T-cell (primary cell): Measurements from ENCODE around the gene MSH4. TPM values are rescaled to one million over a fixed set of nuclear protein-coding genes. Genes with fewer than 3 reads are reported as not detected.

Source experiments
- ATAC-seq, 4 experiments: fragments of 200-7000 bp in 3 of 4; fragments of 150-1000 bp in 1 of 4; cut with Tn5 transposase; replicated peaks in 1 of 4; 1 replicate in 3 of 4; 2 replicates in 1 of 4; pipeline ENCODE4 v1.10.0; 2021; ENCODE audit warnings: moderate library complexity in 3 of 4, mild to moderate bottlenecking in 2 of 4, moderate number of reproducible peaks in 1 of 4
- CTCF ChIA-PET, 2 donors: fragments of 300-600 bp; sonication (Branson Sonifier 250); formaldehyde crosslinking; loops; one replicate each; lab custom pipeline; 2022; ENCODE audit warnings: antibody characterized with exemption in 2 of 2; lab: Charles Lee
- POLR2A ChIA-PET, 2 donors: fragments of 300-600 bp; sonication (Branson Sonifier 250); formaldehyde crosslinking; loops; one replicate each; lab custom pipeline; 2022; ENCODE audit warnings: antibody characterized with exemption in 2 of 2; lab: Charles Lee
- DNase-seq, 35 experiments: peaks; one replicate each; pipeline versions ENCODE4 v3.0.0 to v3.0.0-alpha.2; 2013 to 2023
- H3K27ac ChIP-seq: one replicate; pipeline ENCODE4 v1.5.1; 2013; ENCODE audit warnings: low read length
- H3K27me3 ChIP-seq, 2 experiments: replicated peaks in 1 of 2; 1 replicate in 1 of 2; 2 replicates in 1 of 2; pipeline versions ENCODE4 v1.6.1 to v1.7.0; 2013; ENCODE audit warnings: low read length in 1 of 2, mixed read lengths in 1 of 2; ENCODE audit not compliant: control insufficient read depth in 2 of 2, insufficient read depth in 2 of 2; ENCODE audit errors: extremely low read depth in 1 of 2
- H3K36me3 ChIP-seq, 2 donors: 1 replicate in 1 of 2; 2 replicates in 1 of 2; pipeline versions ENCODE4 v1.6.1 to v1.7.0; 2013; ENCODE audit warnings: low read length in 1 of 2; ENCODE audit not compliant: control insufficient read depth in 2 of 2, insufficient read depth in 1 of 2; ENCODE audit errors: extremely low read depth in 1 of 2
- H3K4me1 ChIP-seq, 2 experiments: 1 replicate in 1 of 2; 2 replicates in 1 of 2; pipeline versions ENCODE4 v1.6.1 to v1.7.0; 2013; ENCODE audit warnings: low read length in 2 of 2, mixed read lengths in 1 of 2; ENCODE audit not compliant: insufficient read depth in 2 of 2, control insufficient read depth in 1 of 2; ENCODE audit errors: extremely low read depth in 1 of 2
- H3K4me3 ChIP-seq, 2 donors: 1 replicate in 1 of 2; 2 replicates in 1 of 2; pipeline versions ENCODE4 v1.5.1 to v1.7.0; 2013; ENCODE audit warnings: mild to moderate bottlenecking in 2 of 2, low read length in 1 of 2, moderate library complexity in 1 of 2; ENCODE audit not compliant: control insufficient read depth in 1 of 2; ENCODE audit errors: extremely low read depth in 1 of 2
- H3K9me3 ChIP-seq: 2 replicates; pipeline ENCODE4 v1.7.0; 2013
- H3K27ac Mint-ChIP-seq, 2 donors: one replicate each; pipeline ENCODE4 v1.8.0; 2020 to 2021; ENCODE audit warnings: mild to moderate bottlenecking in 2 of 2, mixed read lengths in 2 of 2
- H3K27me3 Mint-ChIP-seq, 2 donors: one replicate each; pipeline ENCODE4 v1.8.0; 2021 to 2022; ENCODE audit warnings: mixed read lengths in 2 of 2
- H3K36me3 Mint-ChIP-seq: one replicate; pipeline ENCODE4 v1.8.0; 2021; ENCODE audit warnings: mixed read lengths
- H3K4me1 Mint-ChIP-seq, 3 donors: one replicate each; pipeline ENCODE4 v1.8.0; 2020 to 2022; ENCODE audit warnings: mixed read lengths in 3 of 3, mild to moderate bottlenecking in 1 of 3
- H3K4me3 Mint-ChIP-seq, 3 donors: one replicate each; pipeline ENCODE4 v1.8.0; 2020 to 2022; ENCODE audit warnings: mild to moderate bottlenecking in 3 of 3, mixed read lengths in 3 of 3, moderate library complexity in 3 of 3
- H3K9me3 Mint-ChIP-seq, 3 donors: one replicate each; pipeline ENCODE4 v1.8.0; 2020 to 2022; ENCODE audit warnings: mixed read lengths in 3 of 3
- WGBS: methylation state at CpG from one replicate; pipeline ENCODE4 v1.1.5; 2013; ENCODE audit warnings: missing lambda C conversion rate; ENCODE audit not compliant: insufficient coverage; 5-methylcytosine and 5-hydroxymethylcytosine counted together
- total RNA-seq, 35 experiments: library from RNA in 6 of 35; stranded (reverse) in 6 of 35; fragments of 120-200 nt in 1 of 35; gene quantifications; one replicate each; pipeline versions ENCODE4 v1.2.1 to v1.2.4 and lab custom pipeline; 2013 to 2026

The MSH4 gene
- total RNA-seq, 5 donors from 2014 or later (not counting 1 experiment from before 2014, with no cell fraction given), result 0.41 to 0.54 (median 0.43) TPM; not detected in 1

DNA sequence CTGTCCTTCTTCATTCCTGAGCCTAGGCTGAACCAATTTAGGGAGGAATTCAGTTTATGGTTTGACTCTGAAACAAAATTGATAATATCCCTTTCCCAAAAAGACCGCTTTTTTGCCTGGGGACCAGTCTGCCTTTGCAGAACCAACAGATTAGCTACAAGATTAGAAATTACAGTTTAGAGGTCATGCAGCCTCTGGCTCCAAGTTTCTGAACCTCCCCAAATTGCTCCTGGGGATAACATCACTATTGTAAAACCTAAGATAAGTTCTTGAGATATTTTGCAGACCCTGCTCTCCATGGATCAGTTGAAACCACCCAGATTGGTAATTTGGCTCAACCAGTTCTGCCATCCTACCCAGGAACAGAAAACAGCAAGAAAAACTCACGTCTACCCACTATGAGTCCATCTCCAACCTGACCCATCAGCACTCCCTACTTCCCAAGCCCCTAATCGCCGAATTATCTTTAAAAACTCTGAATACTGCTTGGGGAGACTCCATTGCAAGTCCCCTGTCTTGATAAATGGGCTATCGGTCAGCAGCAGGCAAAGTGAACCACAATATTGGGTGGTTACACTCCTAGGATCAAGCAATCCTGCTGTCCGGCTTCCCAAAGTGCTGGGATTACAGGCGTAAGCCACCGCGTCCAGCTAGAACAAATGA is 11.2 kb upstream of the MSH4 start:
- peak overlapping the region; percentile 82 for H3K27ac ChIP-seq
- H3K36me3 ChIP-seq, result peaks cover 0 to 9% of the 10 kb centered on the region in 2 donors
- H3K4me1 ChIP-seq, result peaks cover 19 to 27% of the 10 kb centered on the region in 2 experiments
- peaks cover under 1 to 6% of the 10 kb centered on the region in 2 donors for H3K27me3 Mint-ChIP-seq
- peak overlapping the region; percentile 99 for H3K27ac Mint-ChIP-seq
- peak overlapping the region; percentile 85 to 86 for H3K4me3 ChIP-seq
- CTCF ChIA-PET, result no interaction called here
- peak overlapping the region; percentile 99 for H3K4me3 Mint-ChIP-seq
- H3K9me3 ChIP-seq, result no peaks in the 10 kb centered on the region
- H3K4me1 Mint-ChIP-seq, result peaks cover 42 to 53% (median 48%) of the 10 kb centered on the region in 3 donors
- ATAC-seq, result peak in 2 of 4 experiments; percentile 2 to 3
- peaks cover 24% of the 10 kb centered on the region for H3K36me3 Mint-ChIP-seq
- POLR2A ChIA-PET, result interaction anchor here (0.5 to 0.7 kb wide), 6 partner anchors 21 to 1994 kb away, joined by 3 to 7 read pairs (median 4); partner anchors contain the start of gene MIGA1 (in 1 of the 2)
- no peaks in the 10 kb centered on the region for H3K9me3 Mint-ChIP-seq
- H3K27me3 ChIP-seq, result no peaks in the 10 kb centered on the region
- WGBS, result 14% methylated on average over 5 of the region's 9 CpGs
- no peak for DNase-seq

DNA sequence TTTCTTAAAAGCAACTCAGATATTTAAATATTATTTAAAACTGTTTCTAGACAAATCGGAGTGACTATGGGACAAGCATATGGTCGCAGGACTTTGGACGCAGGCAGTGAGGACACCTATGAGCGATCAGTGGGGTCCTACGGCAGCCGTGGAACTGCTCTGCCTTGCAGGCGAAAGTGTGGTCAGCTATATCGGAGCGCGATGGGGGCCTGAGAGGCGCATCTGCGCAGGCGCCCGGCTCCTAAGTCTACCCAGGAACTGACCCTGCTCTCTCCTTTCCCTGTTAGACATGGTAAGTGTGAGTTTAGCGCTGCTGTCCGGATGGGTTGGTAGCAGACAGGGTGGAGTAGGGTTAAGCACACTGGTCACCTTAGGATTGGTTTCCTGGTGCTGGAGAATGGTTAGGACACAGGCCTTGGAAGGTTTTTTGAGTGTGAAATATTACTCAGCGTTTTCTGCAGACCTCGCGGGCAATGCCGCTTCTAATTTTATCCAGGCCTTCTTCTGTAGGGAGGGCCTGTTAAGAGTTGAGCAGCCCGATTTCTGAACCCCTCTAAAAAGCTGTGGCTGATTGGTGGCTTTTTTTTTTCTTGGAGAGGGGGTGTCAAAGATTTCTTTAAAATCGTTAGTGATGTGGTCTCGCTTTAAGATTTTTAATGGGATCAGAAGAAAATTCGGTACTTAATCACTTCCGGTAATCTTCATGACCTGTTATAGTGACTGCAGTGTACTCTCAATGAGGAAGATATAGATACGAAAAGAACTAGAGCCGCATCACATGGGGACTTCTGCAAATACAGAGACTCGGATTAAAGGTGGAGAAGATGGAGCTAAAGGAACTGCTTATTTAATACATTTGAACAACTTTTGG is 10.5 kb upstream of the MSH4 start, which contains the start of gene RABGGTB:
RABGGTB (plus strand) TSS at position 274 of the 871 bp plus-strand sequence; CDS start at position 290, 16 bp downstream.
- peaks cover 30% of the 10 kb centered on the region for H3K36me3 Mint-ChIP-seq
- peaks cover 0 to 16% of the 10 kb centered on the region in 2 donors for H3K36me3 ChIP-seq
- POLR2A ChIA-PET, result interaction anchor here (0.6 to 0.7 kb wide), 5 partner anchors 21 to 1984 kb away, joined by 3 to 7 read pairs (median 3); no protein-coding TSS in a partner anchor
- H3K27me3 Mint-ChIP-seq, result peaks cover 0 to 3% of the 10 kb centered on the region in 2 donors
- peak within 1 kb of the TSS; percentile 82 for H3K27ac ChIP-seq
- peak within 1 kb of the TSS; percentile 85 to 86 for H3K4me3 ChIP-seq
- H3K4me1 ChIP-seq, result peaks cover 25 to 27% of the 10 kb centered on the region in 2 experiments
- ATAC-seq (peak; percentile 94 to 98 (median 98)), DNase-seq (peak; percentile 87 to 97 (median 91))
- 0% methylated on average over 14 of the region's 28 CpGs for WGBS
- no peaks in the 10 kb centered on the region for H3K9me3 ChIP-seq
- no peaks in the 10 kb centered on the region for H3K27me3 ChIP-seq
- H3K4me1 Mint-ChIP-seq, result peaks cover 49 to 61% (median 56%) of the 10 kb centered on the region in 3 donors
- no peaks in the 10 kb centered on the region for H3K9me3 Mint-ChIP-seq
- peak within 1 kb of the TSS; percentile 99 for H3K27ac Mint-ChIP-seq
- CTCF ChIA-PET, result interaction anchor here (0.6 kb wide), 2 partner anchors 1762 to 1895 kb away, joined by 3 to 7 read pairs; no protein-coding TSS in a partner anchor
- peak within 1 kb of the TSS; percentile 99 for H3K4me3 Mint-ChIP-seq

DNA sequence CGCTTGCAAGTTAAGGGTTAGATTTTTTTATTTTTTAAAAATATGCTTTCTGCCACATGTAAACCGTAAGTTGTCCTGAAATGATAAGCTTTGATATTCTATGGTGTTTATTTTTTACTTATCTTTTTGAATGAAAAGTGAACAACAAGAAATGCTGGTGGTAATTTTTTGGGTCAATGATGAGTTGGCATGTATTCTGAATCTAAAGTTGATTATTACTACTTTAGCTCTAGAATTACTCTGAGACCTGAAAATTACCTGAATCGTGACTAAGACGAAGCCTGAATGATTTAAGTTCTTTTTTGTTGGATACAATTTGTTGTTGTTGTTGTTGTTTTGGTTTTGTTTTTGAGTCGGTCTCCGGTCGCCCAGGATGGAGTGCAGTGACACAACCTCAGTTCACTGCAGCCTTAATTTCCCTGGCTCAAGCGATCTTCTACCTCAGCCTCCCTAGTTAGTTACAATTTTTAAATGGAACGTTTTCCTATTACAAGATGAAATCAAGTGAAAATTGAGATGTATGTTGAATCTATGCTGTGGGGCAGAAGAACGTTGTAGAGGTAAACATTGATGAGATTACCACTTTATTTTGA is 9.7 kb upstream of the MSH4 start:
- Mint-ChIP-seq H3K27ac (peak overlapping the region; percentile 99), H3K36me3 (peaks cover 37% of the 10 kb centered on the region), H3K4me1 (peaks cover 56 to 68% (median 63%) of the 10 kb centered on the region in 3 donors), H3K4me3 (peak overlapping the region; percentile 99), H3K9me3 (no peaks in the 10 kb centered on the region), H3K27me3 (no peaks in the 10 kb centered on the region)
- ATAC-seq (no peak), DNase-seq (no peak)
- Histone ChIP-seq H3K9me3 (no peaks in the 10 kb centered on the region), H3K4me3 (peak overlapping the region; percentile 28 to 85), H3K36me3 (peaks cover 0 to 23% of the 10 kb centered on the region in 2 donors), H3K27ac (peak overlapping the region; percentile 82), H3K4me1 (peaks cover 25 to 27% of the 10 kb centered on the region in 2 experiments), H3K27me3 (no peaks in the 10 kb centered on the region)
- CTCF ChIA-PET, result interaction anchor here (0.6 kb wide), 2 partner anchors 1761 to 1894 kb away, joined by 3 to 7 read pairs; no protein-coding TSS in a partner anchor
- POLR2A ChIA-PET, result interaction anchor here in 1 of 2 donors (0.5 to 0.6 kb wide), 2 partner anchors 234 to 1992 kb away, joined by 3 to 5 read pairs; partner anchors contain the start of gene MIGA1
- 0% methylated on average over 2 of the region's 10 CpGs for WGBS

DNA sequence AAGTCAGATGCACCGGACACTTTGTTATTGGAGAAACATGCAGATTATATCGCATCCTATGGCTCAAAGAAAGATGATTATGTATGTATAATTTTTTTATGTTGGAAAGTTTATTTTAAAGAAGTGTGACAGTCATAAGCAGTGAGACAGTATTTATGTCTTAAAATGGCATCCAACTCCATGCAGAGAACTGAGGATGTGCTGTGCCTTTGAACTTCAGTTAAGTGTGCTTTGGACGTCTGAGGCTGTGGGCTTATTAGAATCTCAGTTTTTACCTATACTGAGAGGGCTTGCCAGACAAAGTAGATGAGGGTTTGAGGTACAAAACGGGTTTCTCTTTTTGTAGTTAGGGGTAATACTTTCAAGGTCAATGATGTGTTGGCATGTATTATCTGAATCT is 9.2 kb upstream of the MSH4 start:
- peak overlapping the region; percentile 99 for H3K27ac Mint-ChIP-seq
- Histone ChIP-seq H3K36me3 (peaks cover 0 to 28% of the 10 kb centered on the region in 2 donors), H3K27me3 (no peaks in the 10 kb centered on the region), H3K9me3 (no peaks in the 10 kb centered on the region), H3K4me1 (peaks cover 25 to 27% of the 10 kb centered on the region in 2 experiments), H3K27ac (peak overlapping the region; percentile 82), H3K4me3 (peak overlapping the region; percentile 33 to 85)
- no peaks in the 10 kb centered on the region for H3K27me3 Mint-ChIP-seq
- H3K4me3 Mint-ChIP-seq, result peak overlapping the region; percentile 99
- ChIA-PET POLR2A (interaction anchor here in 1 of 2 donors (0.6 to 0.7 kb wide), 2 partner anchors 17 to 64 kb away, joined by 3 read pairs; no protein-coding TSS in a partner anchor), CTCF (no interaction called here)
- ATAC-seq (no peak), DNase-seq (peak in 2 of 35 experiments; percentile 5 to 29)
- H3K36me3 Mint-ChIP-seq, result peaks cover 41% of the 10 kb centered on the region
- WGBS, result 14% methylated on average over 2 of the region's 4 CpGs
- peaks cover 59 to 69% (median 66%) of the 10 kb centered on the region in 3 donors for H3K4me1 Mint-ChIP-seq
- no peaks in the 10 kb centered on the region for H3K9me3 Mint-ChIP-seq

DNA sequence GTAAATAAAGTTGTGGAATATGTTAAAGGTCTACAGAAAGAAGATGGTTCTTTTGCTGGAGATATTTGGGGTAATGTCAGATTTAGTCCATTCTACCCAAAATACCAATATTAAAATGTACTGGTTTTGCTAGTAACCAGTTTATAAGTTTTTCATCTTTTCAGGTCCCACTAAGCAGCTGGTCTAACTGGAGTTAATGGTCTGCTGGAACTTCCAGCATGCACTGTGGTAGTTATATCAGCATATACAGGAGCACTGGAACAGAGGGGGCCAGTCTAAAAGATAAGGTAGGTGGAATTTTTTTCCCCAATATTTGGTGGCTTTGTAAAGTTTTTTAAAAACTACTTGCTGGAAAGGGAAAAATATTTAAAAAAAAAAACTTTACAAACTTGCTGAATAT is 6.7 kb upstream of the MSH4 start:
- Mint-ChIP-seq H3K27me3 (no peaks in the 10 kb centered on the region), H3K27ac (peak overlapping the region; percentile 85 to 89)
- no peak for ATAC-seq

More for the DNA sequence above, 6.7 kb upstream of the MSH4 start:
- no peaks in the 10 kb centered on the region for H3K27me3 ChIP-seq
- Mint-ChIP-seq H3K4me1 (peaks cover 69 to 81% (median 69%) of the 10 kb centered on the region in 3 donors), H3K9me3 (no peaks in the 10 kb centered on the region), H3K4me3 (peak overlapping the region; percentile 99), H3K36me3 (peaks cover 61% of the 10 kb centered on the region)
- H3K27ac ChIP-seq, result peak overlapping the region; percentile 2
- ChIA-PET POLR2A (no interaction called here), CTCF (interaction anchor here (0.5 kb wide), 2 partner anchors 113 to 1633 kb away, joined by 3 to 6 read pairs; no protein-coding TSS in a partner anchor)
- H3K36me3 ChIP-seq, result peaks cover 2 to 51% of the 10 kb centered on the region in 2 donors
- DNase-seq, result no peak
- H3K4me3 ChIP-seq, result no peak overlapping the region
- no peaks in the 10 kb centered on the region for H3K9me3 ChIP-seq
- H3K4me1 ChIP-seq, result peaks cover 22 to 27% of the 10 kb centered on the region in 2 experiments
